WERI-Rb-1 (cell line): ENCODE data around the gene STRIP1.

Experiments
- DNase-seq: peaks from one replicate; pipeline ENCODE4 v3.0.0-alpha.2; 2020
- H3K27ac ChIP-seq: fragments of 250-450 bp; sonication (Bioruptor Pico); 2 replicates; pipeline ENCODE4 v1.5.1; 2020; ENCODE audit warnings: mild to moderate bottlenecking, moderate library complexity
- H3K27me3 ChIP-seq: fragments of 250-450 bp; sonication (Bioruptor Pico); 2 replicates; pipeline ENCODE4 v1.5.1; 2021; ENCODE audit warnings: mild to moderate bottlenecking, low read depth, moderate library complexity; ENCODE audit not compliant: insufficient read depth, severe bottlenecking
- H3K36me3 ChIP-seq: fragments of 250-450 bp; sonication (Bioruptor Pico); 2 replicates; pipeline ENCODE4 v1.5.1; 2020; ENCODE audit warnings: mild to moderate bottlenecking, moderate library complexity
- H3K4me3 ChIP-seq: 2 replicates; pipeline ENCODE4 v1.5.1; 2011; ENCODE audit warnings: low read depth, mild to moderate bottlenecking, control low read depth, low read length
- H3K9me3 ChIP-seq: fragments of 250-450 bp; sonication (Bioruptor Pico); 2 replicates; pipeline ENCODE4 v1.5.1; 2021; ENCODE audit warnings: mild to moderate bottlenecking, moderate library complexity; ENCODE audit not compliant: severe bottlenecking
- CTCF ChIP-seq: IDR thresholded peaks from 2 replicates; pipeline ENCODE4 v1.5.1; 2011; ENCODE audit warnings: low read depth, mild to moderate bottlenecking, control low read depth, inconsistent platforms, low read length

STRIP1 gene

GRCh38 chr1:110057963-110058518 is 23.6 kb downstream of the STRIP1 start:
- no peak for DNase-seq
- Histone ChIP-seq H3K27me3 (no peaks in the 10 kb centered on the region), H3K36me3 (peaks cover 61% of the 10 kb centered on the region), H3K9me3 (no peaks in the 10 kb centered on the region), H3K4me3 (no peak overlapping the region), H3K27ac (no peak overlapping the region)
- no peak for TF ChIP-seq CTCF

GRCh38 chr1:110058591-110058990 is 24.2 kb downstream of the STRIP1 start:
- Histone ChIP-seq H3K27ac (no peak overlapping the region), H3K9me3 (no peaks in the 10 kb centered on the region), H3K27me3 (no peaks in the 10 kb centered on the region), H3K4me3 (no peak overlapping the region), H3K36me3 (peaks cover 56% of the 10 kb centered on the region)
- DNase-seq: no peak
- TF ChIP-seq CTCF: no peak

DNA sequence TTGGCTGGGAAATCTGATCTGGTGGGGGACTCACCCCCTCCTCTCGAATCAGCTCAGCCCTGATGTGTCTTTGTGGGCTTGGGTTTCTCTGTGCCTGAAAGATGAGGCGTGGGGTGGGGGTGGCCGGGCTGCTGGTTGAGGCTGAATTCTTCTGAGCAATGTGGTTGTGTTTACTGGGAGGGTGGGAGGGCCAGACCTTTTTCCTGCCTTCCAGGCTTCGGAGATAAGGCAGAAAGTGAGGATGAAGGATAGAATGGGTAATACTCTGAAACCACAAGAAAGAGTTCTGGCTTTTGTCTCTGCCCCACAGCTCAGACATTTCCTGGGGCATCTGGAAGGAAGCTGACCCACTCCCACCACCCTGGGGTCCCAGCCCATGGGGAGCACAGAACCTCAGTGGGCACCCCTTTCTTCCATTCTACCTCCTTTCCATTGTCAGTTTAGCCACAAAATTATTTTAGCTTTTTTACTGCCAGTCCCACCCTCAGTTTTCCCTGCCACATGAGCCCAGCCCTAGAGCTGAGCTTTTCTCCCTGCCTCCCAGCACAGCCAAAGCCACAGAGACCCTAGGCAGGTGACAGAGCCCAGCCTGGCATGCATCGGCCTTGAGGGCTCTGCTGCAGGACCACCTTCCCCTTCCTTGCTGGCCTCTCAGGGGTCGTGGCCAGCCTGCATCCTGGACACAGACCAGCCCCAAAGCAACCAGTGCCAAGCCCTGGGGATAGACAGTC is 24.9 kb downstream of the STRIP1 start:
- no peak for DNase-seq
- H3K27me3 ChIP-seq: no peaks in the 10 kb centered on the region
- peaks cover 49% of the 10 kb centered on the region for H3K36me3 ChIP-seq
- no peak overlapping the region for H3K4me3 ChIP-seq
- H3K9me3 ChIP-seq: no peaks in the 10 kb centered on the region
- no peak overlapping the region for H3K27ac ChIP-seq
- TF ChIP-seq CTCF: no peak

GRCh38 chr1:110060034-110060661 is 25.7 kb downstream of the STRIP1 start:
- H3K36me3 ChIP-seq: peaks cover 40% of the 10 kb centered on the region
- H3K9me3 ChIP-seq: no peaks in the 10 kb centered on the region
- no peak overlapping the region for H3K4me3 ChIP-seq
- no peak overlapping the region for H3K27ac ChIP-seq
- peak; percentile 68 for DNase-seq
- H3K27me3 ChIP-seq: no peaks in the 10 kb centered on the region
- peak; percentile 94 for TF ChIP-seq CTCF

DNA sequence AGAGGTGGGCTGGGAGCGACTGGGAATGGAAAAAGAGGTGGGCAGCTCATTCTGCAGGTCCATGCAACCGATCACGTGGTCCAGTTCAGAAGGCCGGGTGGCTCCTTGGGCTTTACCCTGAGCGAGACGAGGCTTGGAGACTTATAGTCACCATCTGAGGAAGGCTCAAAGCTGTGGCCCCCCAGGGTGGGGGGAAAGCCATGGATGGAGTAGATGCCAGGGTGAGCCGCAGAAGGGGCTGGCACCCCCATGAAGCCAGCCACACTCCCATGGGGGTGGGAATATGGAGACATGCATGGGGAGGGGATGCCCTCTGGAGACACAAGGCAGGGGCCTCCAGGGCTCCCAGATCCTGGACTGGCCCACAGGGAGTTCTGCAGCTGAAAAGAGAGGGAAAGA is 26.2 kb downstream of the STRIP1 start:
- Histone ChIP-seq H3K4me3 (no peak overlapping the region), H3K9me3 (no peaks in the 10 kb centered on the region), H3K27me3 (no peaks in the 10 kb centered on the region), H3K36me3 (peaks cover 35% of the 10 kb centered on the region), H3K27ac (no peak overlapping the region)
- TF ChIP-seq CTCF: no peak
- DNase-seq: no peak
